ENCODE data around the gene CTDSPL. TPM values are rescaled to one million over a fixed set of nuclear protein-coding genes. Genes with fewer than 3 reads are reported as not detected.
A peak's percentile ranks its signal among the peaks of the same experiment; 100 is the strongest.

Gene CTDSPL
- total and polyA plus RNA-seq, 10 of the 15 experiments (the other 5 are each of a cell fraction or from before 2014, with no cell fraction given): 0.05 to 0.51 (median 0.18) TPM; not detected in 6

GRCh38 chr3:37899101-37899707 lies 37.5 kb downstream of the CTDSPL start:
- Histone ChIP-seq H3K27me3 (replicated peaks in 1 of 2; ENCODE audit: control insufficient read depth in 2 of 2, insufficient read depth in 2 of 2, low read length in 1 of 2) (no peaks in the 10 kb centered on the region; a peak in 1 of 4 replicates), H2AFZ (ENCODE audit: control insufficient read depth, low read depth, low read length) (no peak overlapping the region), H3K9ac (ENCODE audit: control insufficient read depth, insufficient read depth, low read length) (no peak overlapping the region), H3K27ac (ENCODE audit: control insufficient read depth, insufficient read depth) (no peak overlapping the region), H3K4me1 (ENCODE audit: control insufficient read depth, insufficient read depth, low read length) (peaks cover 3% of the 10 kb centered on the region; the same call in 1 of the 2 replicates), H3K9me3 (replicated peaks; ENCODE audit: control insufficient read depth, insufficient read depth, low read length) (no peaks in the 10 kb centered on the region), H3K4me2 (ENCODE audit: control insufficient read depth, insufficient read depth) (no peak overlapping the region), H4K20me1 (ENCODE audit: control insufficient read depth, insufficient read depth) (no peaks in the 10 kb centered on the region), H3K79me2 (ENCODE audit: control insufficient read depth, insufficient read depth, low read length) (no peaks in the 10 kb centered on the region), H3K36me3 (ENCODE audit: control insufficient read depth in 2 of 2, insufficient read depth in 2 of 2, low read length in 1 of 2) (no peaks in the 10 kb centered on the region), H3K4me3 (no peak overlapping the region)
- no peak for FAIRE-seq
- intact Hi-C loops (cut with micrococcal nuclease; ENCODE audit: unreplicated experiment) (no loop called here), in situ Hi-C loops (cut with MboI) (no loop called here)
- no peak for TF ChIP-seq POU2F2 (IDR thresholded peaks at IDR 0.05; ENCODE audit: borderline replicate concordance, low read depth, low read length)
- 0 out of 2 replicates have a peak, but pooled peaks have one; percentile 14 for TF ChIP-seq NFYB (IDR thresholded peaks at IDR 0.05; ENCODE audit: insufficient read depth, low read depth, low read length)
- POLR2A ChIA-PET: no interaction called here
- BruUV-seq (replicated peaks): no TSS peak
- 0% methylated on average over 3 of the region's 3 CpGs for WGBS (ENCODE audit: insufficient coverage, insufficient replicate concordance, low lambda C conversion rate, missing lambda C conversion rate)
- ATAC-seq: peak; percentile 89
- RAD21 ChIA-PET (ENCODE audit: unreplicated experiment): no interaction called here
- DNase-seq (ENCODE audit: low read depth, low spot score): peak; percentile 7
- CTCF ChIA-PET: interaction anchor here (0.6 to 2.0 kb wide), 3 partner anchors 11 to 131 kb away, joined by 3 to 8 read pairs (median 3); no protein-coding TSS in a partner anchor
- SMC1A ChIA-PET (ENCODE audit: uncharacterized antibody, unreplicated experiment): interaction anchor here (0.9 to 1.3 kb wide), 3 partner anchors 9 to 78 kb away, joined by 3 read pairs; no protein-coding TSS in a partner anchor

DNA sequence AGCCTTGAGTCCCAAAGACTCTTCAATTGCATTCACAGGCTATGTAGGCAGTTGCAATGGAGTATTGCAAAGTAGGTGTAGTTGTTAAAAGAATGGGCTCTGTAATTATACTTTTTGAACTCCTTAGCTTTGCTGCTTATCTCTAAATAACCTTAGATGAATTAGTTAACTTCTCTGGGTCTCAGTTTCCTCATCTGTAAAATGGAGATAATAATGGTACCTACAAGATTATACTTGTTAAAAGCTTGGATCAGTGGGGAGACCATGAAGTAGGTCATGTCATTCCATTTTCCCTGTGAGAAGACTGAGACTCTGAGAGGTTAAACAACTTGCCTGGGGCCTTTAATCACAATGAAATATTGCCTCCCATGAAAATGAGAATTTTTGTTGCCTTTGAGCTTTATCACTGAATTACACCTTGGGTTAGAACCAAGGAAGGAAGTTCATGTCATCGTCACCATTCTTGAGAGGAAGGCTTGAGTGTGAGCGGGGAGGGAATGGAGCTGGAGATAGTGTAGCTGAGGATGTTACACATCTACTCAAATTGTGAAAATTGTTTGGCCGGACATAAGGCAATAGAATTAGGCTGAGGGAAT lies 38.1 kb downstream of the CTDSPL start:
- H3K79me2 ChIP-seq (ENCODE audit: control insufficient read depth, insufficient read depth, low read length): no peaks in the 10 kb centered on the region
- FAIRE-seq: no peak
- no peak for ATAC-seq
- H3K9me3 ChIP-seq (replicated peaks; ENCODE audit: control insufficient read depth, insufficient read depth, low read length): no peaks in the 10 kb centered on the region
- no peak for TF ChIP-seq SMARCA5 (IDR thresholded peaks at IDR 0.05)
- TF ChIP-seq SP1 (IDR thresholded peaks at IDR 0.05; ENCODE audit: low read depth, low read length): no peak
- BruUV-seq (replicated peaks): no TSS peak
- ChIA-PET RAD21 (ENCODE audit: unreplicated experiment) (interaction anchor here (0.6 kb wide), 1 partner anchor 65 kb away, joined by 3 read pairs; no protein-coding TSS in a partner anchor), SMC1A (ENCODE audit: uncharacterized antibody, unreplicated experiment) (interaction anchor here (1.2 to 1.6 kb wide), 3 partner anchors 10 to 64 kb away, joined by 3 to 6 read pairs (median 3); no protein-coding TSS in a partner anchor), CTCF (interaction anchor here (0.6 to 2.0 kb wide), 4 partner anchors 11 to 131 kb away, joined by 3 to 8 read pairs (median 3); no protein-coding TSS in a partner anchor), POLR2A (no interaction called here)
- WGBS (ENCODE audit: insufficient coverage, insufficient replicate concordance, low lambda C conversion rate, missing lambda C conversion rate): 94% methylated on average over 3 of the region's 3 CpGs
- H3K9ac ChIP-seq (ENCODE audit: control insufficient read depth, insufficient read depth, low read length): no peak overlapping the region
- no peak overlapping the region for H3K27ac ChIP-seq (ENCODE audit: control insufficient read depth, insufficient read depth)
- DNase-seq (ENCODE audit: low read depth, low spot score): no peak
- no peaks in the 10 kb centered on the region for H4K20me1 ChIP-seq (ENCODE audit: control insufficient read depth, insufficient read depth)
- no peaks in the 10 kb centered on the region; a peak in 1 of 4 replicates for H3K27me3 ChIP-seq (replicated peaks in 1 of 2; ENCODE audit: control insufficient read depth in 2 of 2, insufficient read depth in 2 of 2, low read length in 1 of 2)
- in situ Hi-C loops (cut with MboI) (no loop called here), intact Hi-C loops (cut with micrococcal nuclease; ENCODE audit: unreplicated experiment) (no loop called here)
- H3K4me3 ChIP-seq: no peak overlapping the region
- no peaks in the 10 kb centered on the region for H3K36me3 ChIP-seq (ENCODE audit: control insufficient read depth in 2 of 2, insufficient read depth in 2 of 2, low read length in 1 of 2)
- H3K4me2 ChIP-seq (ENCODE audit: control insufficient read depth, insufficient read depth): no peak overlapping the region
- no peak overlapping the region for H2AFZ ChIP-seq (ENCODE audit: control insufficient read depth, low read depth, low read length)
- peaks cover 3% of the 10 kb centered on the region; the same call in 1 of the 2 replicates for H3K4me1 ChIP-seq (ENCODE audit: control insufficient read depth, insufficient read depth, low read length)

Data from GM12878 (cell line).